Measurements from ENCODE around the gene HEPH. TPM values are rescaled to one million over a fixed set of nuclear protein-coding genes. Genes with fewer than 3 reads are reported as not detected.

Gene HEPH, protein sequence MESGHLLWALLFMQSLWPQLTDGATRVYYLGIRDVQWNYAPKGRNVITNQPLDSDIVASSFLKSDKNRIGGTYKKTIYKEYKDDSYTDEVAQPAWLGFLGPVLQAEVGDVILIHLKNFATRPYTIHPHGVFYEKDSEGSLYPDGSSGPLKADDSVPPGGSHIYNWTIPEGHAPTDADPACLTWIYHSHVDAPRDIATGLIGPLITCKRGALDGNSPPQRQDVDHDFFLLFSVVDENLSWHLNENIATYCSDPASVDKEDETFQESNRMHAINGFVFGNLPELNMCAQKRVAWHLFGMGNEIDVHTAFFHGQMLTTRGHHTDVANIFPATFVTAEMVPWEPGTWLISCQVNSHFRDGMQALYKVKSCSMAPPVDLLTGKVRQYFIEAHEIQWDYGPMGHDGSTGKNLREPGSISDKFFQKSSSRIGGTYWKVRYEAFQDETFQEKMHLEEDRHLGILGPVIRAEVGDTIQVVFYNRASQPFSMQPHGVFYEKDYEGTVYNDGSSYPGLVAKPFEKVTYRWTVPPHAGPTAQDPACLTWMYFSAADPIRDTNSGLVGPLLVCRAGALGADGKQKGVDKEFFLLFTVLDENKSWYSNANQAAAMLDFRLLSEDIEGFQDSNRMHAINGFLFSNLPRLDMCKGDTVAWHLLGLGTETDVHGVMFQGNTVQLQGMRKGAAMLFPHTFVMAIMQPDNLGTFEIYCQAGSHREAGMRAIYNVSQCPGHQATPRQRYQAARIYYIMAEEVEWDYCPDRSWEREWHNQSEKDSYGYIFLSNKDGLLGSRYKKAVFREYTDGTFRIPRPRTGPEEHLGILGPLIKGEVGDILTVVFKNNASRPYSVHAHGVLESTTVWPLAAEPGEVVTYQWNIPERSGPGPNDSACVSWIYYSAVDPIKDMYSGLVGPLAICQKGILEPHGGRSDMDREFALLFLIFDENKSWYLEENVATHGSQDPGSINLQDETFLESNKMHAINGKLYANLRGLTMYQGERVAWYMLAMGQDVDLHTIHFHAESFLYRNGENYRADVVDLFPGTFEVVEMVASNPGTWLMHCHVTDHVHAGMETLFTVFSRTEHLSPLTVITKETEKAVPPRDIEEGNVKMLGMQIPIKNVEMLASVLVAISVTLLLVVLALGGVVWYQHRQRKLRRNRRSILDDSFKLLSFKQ
- total RNA-seq (2013; cell fraction: nucleolus; rRNA removed): 7.0 and 9.5 TPM in 2 replicates
- total RNA-seq (2014; rRNA removed) (0.33 and 1.1 TPM in 2 replicates), total RNA-seq (2014; rRNA removed; fragmentation: Illumina TruSeq; extraction: Trizol) (0.23 and 0.36 TPM in 2 replicates), total RNA-seq (2021) (0.35 and 0.41 TPM in 2 replicates), polyA plus RNA-seq (2011; rRNA removed) (0.62 and 0.92 TPM in 2 replicates), polyA plus RNA-seq (2014; fragmentation: Illumina TruSeq; extraction: Trizol) (0.31 and 0.95 TPM in 2 replicates), polyA plus RNA-seq (2014; fragmentation: Nextera tagmentation; extraction: Ambion mirVana) (under 1 TPM; 0.20 to 0.56 TPM), polyA plus RNA-seq (2014; rRNA removed) (0.29 and 0.53 TPM in 2 replicates), polyA plus RNA-seq (2016; fragmentation: Nextera tagmentation; extraction: Ambion mirVana) (under 1 TPM; 0.56 to 0.63 TPM), polyA minus RNA-seq (2011; rRNA and poly(A)+ RNA removed) (2.5 and 3.5 TPM in 2 replicates), Bru-seq, nascent RNA (percentile 60 among the genes with signal in this experiment), BruChase-seq, experiment 1, labeled RNA remaining after a 6-hour chase (percentile 63 among the genes with signal in this experiment), BruChase-seq, experiment 2, labeled RNA remaining after a 2-hour chase (percentile 62 among the genes with signal in this experiment)
- polyA plus RNA-seq (2011; ENCODE audit: low read depth): 0.13 TPM
- polyA plus RNA-seq (2011; cell fraction: cytosol; rRNA removed): 0.64 and 0.95 TPM in 2 replicates
- polyA plus RNA-seq (2011; cell fraction: nucleus; rRNA removed): 1.3 and 1.8 TPM in 2 replicates
- 0.15 and 0.32 TPM in 2 replicates for polyA plus RNA-seq (2012)
- not detected in 2 replicates for polyA minus RNA-seq (2011; cell fraction: cytosol; rRNA and poly(A)+ RNA removed)
- polyA minus RNA-seq (2011; cell fraction: nucleus; rRNA and poly(A)+ RNA removed): 0.86 and 1.2 TPM in 2 replicates
- long read RNA-seq, experiment 1, partial matches to known transcripts: 3 of 4 reads
- long read RNA-seq, experiment 1, other reads (novel, unspliced or antisense): 1 of 4 reads
- long read RNA-seq, experiment 2, partial matches to known transcripts: 6 of 11 reads
- long read RNA-seq, experiment 2, other reads (novel, unspliced or antisense): 5 of 11 reads

DNA sequence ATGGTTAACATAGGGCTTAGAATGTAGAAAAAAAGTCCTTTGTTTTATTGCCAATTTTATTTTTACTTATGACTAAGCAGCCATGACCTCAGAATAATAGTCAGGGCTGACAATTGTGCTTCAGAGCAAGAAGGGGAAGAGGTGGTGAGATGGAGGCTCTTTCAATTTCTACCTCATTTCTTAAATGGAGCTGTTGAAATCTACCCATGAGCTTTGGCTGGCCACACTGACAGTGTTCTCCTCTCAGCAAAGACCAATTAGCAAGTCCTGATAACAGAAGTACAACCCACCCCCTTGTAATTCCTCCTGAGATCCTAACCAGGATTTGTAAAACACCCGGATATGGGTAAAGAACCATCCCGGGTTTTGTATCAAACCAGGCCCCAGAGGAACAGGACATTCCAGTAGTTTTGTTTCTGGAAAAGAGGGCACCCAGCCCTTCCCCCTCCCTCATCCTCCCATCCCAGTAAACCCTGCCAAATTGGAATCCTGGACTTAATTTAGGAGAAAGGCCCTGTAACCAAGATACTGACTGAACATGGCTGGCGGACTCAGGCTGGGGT is at the start of gene HEPH:
HEPH (plus strand) TSS at position 399 of the 563 bp plus-strand sequence. CDS start 6,324 bp downstream, outside the sequence.
- H2AFZ ChIP-seq (ENCODE audit: control insufficient read depth, low read depth, low read length): no peak within 1 kb of the TSS; the same call in 1 of the 2 replicates
- no peaks in the 10 kb centered on the region; the same call in 1 of the 2 replicates for H3K4me1 ChIP-seq (ENCODE audit: control insufficient read depth, insufficient read depth, low read length)
- H3K9me3 ChIP-seq (replicated peaks; ENCODE audit: control insufficient read depth, insufficient read depth, low read length): no peaks in the 10 kb centered on the region
- RAD21 ChIA-PET (ENCODE audit: unreplicated experiment): interaction anchor here (0.7 to 2.3 kb wide), 8 partner anchors 30 to 245 kb away, joined by 3 to 12 read pairs (median 4); no protein-coding TSS in a partner anchor
- in situ Hi-C loops (cut with MboI) (no loop called here), intact Hi-C loops (cut with micrococcal nuclease; ENCODE audit: unreplicated experiment) (loop anchor here (1.0 to 2.0 kb wide), 2 partner anchors 117 to 122 kb away; no protein-coding TSS in a partner anchor)
- POLR2A ChIA-PET: interaction anchor here (0.9 to 1.4 kb wide), 2 partner anchors 117 to 122 kb away, joined by 4 to 6 read pairs; no protein-coding TSS in a partner anchor
- H3K27me3 ChIP-seq (replicated peaks in 1 of 2; ENCODE audit: control insufficient read depth in 2 of 2, insufficient read depth in 2 of 2, low read length in 1 of 2): no peaks in the 10 kb centered on the region
- ATAC-seq (peak; percentile 86), FAIRE-seq (peak; percentile 7), DNase-seq (ENCODE audit: low read depth, low spot score) (peak; percentile 12)
- H4K20me1 ChIP-seq (ENCODE audit: control insufficient read depth, insufficient read depth): no peaks in the 10 kb centered on the region
- 78% methylated on average over 3 of the region's 3 CpGs for WGBS (ENCODE audit: insufficient coverage, insufficient replicate concordance, low lambda C conversion rate, missing lambda C conversion rate)
- H3K4me2 ChIP-seq (ENCODE audit: control insufficient read depth, insufficient read depth): no peak within 1 kb of the TSS
- BruUV-seq (replicated peaks): TSS peak; percentile 48
- no peak within 1 kb of the TSS for H3K27ac ChIP-seq (ENCODE audit: control insufficient read depth, insufficient read depth)
- H3K79me2 ChIP-seq (ENCODE audit: control insufficient read depth, insufficient read depth, low read length): no peaks in the 10 kb centered on the region
- no peaks in the 10 kb centered on the region for H3K36me3 ChIP-seq (ENCODE audit: control insufficient read depth in 2 of 2, insufficient read depth in 2 of 2, low read length in 1 of 2)
- no peak within 1 kb of the TSS for H3K9ac ChIP-seq (ENCODE audit: control insufficient read depth, insufficient read depth, low read length)
- CTCF ChIA-PET: interaction anchor here (0.7 to 1.7 kb wide), 9 partner anchors 8 to 568 kb away, joined by 3 to 8 read pairs (median 4); no protein-coding TSS in a partner anchor
- SMC1A ChIA-PET (ENCODE audit: uncharacterized antibody, unreplicated experiment): interaction anchor here (0.6 to 2.1 kb wide), 8 partner anchors 16 to 443 kb away, joined by 3 to 6 read pairs (median 4); no protein-coding TSS in a partner anchor
- no peak within 1 kb of the TSS for H3K4me3 ChIP-seq
- TF ChIP-seq RUNX3 (IDR thresholded peaks at IDR 0.05; ENCODE audit: low read length) (0 out of 2 replicates have a peak, but pooled peaks have one; percentile 9), ATF7 (IDR thresholded peaks at IDR 0.05; ENCODE audit: low read depth) (peak; percentile 69), IKZF2 (IDR thresholded peaks at IDR 0.05) (0 out of 4 replicates have a peak, but pooled peaks have one; percentile 16 to 24), JUNB (IDR thresholded peaks at IDR 0.05) (0 out of 2 replicates have a peak, but pooled peaks have one; percentile 15), EP300 (IDR thresholded peaks at IDR 0.05; ENCODE audit: borderline replicate concordance in 1 of 2, control insufficient read depth in 1 of 2, low read depth in 2 of 2, low read length in 2 of 2) (0 out of 4 replicates have a peak, but pooled peaks of 1 of the 2 experiments have one; percentile 7), EED (IDR thresholded peaks at IDR 0.05; ENCODE audit: low read depth) (no peak)
- TF ChIP-seq, protein P1, sequence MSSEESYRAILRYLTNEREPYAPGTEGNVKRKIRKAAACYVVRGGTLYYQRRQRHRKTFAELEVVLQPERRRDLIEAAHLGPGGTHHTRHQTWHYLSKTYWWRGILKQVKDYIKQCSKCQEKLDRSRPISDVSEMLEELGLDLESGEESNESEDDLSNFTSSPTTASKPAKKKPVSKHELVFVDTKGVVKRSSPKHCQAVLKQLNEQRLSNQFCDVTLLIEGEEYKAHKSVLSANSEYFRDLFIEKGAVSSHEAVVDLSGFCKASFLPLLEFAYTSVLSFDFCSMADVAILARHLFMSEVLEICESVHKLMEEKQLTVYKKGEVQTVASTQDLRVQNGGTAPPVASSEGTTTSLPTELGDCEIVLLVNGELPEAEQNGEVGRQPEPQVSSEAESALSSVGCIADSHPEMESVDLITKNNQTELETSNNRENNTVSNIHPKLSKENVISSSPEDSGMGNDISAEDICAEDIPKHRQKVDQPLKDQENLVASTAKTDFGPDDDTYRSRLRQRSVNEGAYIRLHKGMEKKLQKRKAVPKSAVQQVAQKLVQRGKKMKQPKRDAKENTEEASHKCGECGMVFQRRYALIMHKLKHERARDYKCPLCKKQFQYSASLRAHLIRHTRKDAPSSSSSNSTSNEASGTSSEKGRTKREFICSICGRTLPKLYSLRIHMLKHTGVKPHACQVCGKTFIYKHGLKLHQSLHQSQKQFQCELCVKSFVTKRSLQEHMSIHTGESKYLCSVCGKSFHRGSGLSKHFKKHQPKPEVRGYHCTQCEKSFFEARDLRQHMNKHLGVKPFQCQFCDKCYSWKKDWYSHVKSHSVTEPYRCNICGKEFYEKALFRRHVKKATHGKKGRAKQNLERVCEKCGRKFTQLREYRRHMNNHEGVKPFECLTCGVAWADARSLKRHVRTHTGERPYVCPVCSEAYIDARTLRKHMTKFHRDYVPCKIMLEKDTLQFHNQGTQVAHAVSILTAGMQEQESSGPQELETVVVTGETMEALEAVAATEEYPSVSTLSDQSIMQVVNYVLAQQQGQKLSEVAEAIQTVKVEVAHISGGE (CRISPR knock-in tag; IDR thresholded peaks at IDR 0.05): no peak
